GM12874 (cell line): Measurements from ENCODE around the gene PRCD.

Experiments
- TF ChIP-seq, protein P1 (sequence below): IDR thresholded peaks from 2 replicates; pipeline ENCODE4 v1.5.1; 2011; ENCODE audit warnings: low read depth, mild to moderate bottlenecking, control low read depth, low read length, moderate library complexity; ENCODE audit not compliant: insufficient read depth

Gene PRCD

DNA sequence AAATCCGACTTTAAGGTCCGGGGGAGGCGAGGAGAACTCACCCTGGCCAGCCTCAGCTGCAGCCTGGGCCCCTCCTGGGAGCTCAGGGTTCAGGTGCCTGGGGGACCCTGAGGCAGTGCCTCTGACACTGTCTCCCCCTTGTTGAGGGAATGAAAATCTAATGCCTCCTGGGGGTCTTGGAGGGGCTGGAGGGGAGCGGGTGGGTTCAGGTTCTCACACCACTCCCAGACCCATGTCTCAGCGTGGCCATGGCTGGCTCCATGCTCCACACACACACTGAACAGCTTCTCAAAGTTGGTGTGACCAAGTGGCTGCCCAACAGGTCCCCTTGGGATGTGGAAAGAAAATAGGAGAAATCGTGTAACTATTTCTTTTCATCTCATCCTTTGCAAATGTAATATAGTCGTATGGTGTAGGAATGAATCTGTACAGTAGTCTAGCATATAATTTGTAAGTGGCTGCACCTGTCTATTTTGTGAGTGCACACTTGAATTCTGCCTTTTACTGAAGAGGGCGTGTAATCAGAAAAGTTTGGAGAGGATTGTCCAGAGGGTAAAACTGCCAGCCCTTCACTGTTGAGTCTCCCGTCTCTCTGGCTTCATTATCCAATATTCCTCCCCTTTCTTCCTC, 788 bp upstream of the PRCD start:
- TF ChIP-seq, protein P1, sequence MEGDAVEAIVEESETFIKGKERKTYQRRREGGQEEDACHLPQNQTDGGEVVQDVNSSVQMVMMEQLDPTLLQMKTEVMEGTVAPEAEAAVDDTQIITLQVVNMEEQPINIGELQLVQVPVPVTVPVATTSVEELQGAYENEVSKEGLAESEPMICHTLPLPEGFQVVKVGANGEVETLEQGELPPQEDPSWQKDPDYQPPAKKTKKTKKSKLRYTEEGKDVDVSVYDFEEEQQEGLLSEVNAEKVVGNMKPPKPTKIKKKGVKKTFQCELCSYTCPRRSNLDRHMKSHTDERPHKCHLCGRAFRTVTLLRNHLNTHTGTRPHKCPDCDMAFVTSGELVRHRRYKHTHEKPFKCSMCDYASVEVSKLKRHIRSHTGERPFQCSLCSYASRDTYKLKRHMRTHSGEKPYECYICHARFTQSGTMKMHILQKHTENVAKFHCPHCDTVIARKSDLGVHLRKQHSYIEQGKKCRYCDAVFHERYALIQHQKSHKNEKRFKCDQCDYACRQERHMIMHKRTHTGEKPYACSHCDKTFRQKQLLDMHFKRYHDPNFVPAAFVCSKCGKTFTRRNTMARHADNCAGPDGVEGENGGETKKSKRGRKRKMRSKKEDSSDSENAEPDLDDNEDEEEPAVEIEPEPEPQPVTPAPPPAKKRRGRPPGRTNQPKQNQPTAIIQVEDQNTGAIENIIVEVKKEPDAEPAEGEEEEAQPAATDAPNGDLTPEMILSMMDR, result no peak

GRCh38 chr17:76540381-76541300, 797 bp downstream of the PRCD start:
- TF ChIP-seq, protein P1, result no peak

DNA sequence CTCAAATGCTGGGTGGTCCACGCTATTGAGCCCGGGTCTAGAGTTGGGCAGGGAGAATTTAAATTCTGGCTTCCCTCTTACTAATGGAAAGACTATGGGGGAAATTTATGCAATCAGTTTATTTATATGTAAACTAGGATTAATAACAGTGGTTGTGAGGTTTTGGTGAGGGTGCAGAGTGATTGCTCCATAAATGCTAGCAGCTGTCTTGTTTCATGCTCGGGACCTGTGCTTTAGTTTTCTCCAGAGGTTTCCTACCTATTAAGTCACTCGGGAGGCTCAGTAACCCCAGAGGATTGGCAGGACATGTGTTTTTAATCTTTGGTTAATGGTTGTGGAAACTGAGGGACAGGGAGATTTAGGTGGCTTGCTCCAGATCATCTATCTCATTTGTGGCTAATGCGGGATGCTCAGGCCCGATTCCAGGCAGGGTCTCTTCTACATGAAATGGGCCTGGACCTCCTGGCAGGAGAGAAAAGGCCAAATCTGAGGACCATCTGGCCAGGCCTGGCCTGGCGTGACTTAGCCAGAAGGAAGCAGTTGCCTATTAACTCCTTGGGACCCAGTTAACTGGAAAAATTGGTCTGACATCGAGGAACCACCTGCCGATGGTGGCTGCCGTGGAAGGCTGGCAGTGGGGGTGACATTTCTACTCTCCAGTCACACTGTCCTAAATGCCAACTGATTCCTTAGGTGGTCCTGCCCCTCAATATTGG, 2.1 kb downstream of the PRCD start:
- TF ChIP-seq, protein P1, result no peak

GRCh38 chr17:76542566-76542971, 2.7 kb downstream of the PRCD start:
- TF ChIP-seq, protein P1, result no peak

- TF ChIP-seq, protein P1, result no peak
These were observed 3.1 kb downstream of the PRCD start for GRCh38 chr17:76542984-76543383.

GRCh38 chr17:76543482-76543825, 3.6 kb downstream of the PRCD start:
- TF ChIP-seq, protein P1, result no peak
